ENCODE data around the gene TRIM31. TPM values are rescaled to one million over a fixed set of nuclear protein-coding genes. Genes with fewer than 3 reads are reported as not detected.

Gene TRIM31, protein sequence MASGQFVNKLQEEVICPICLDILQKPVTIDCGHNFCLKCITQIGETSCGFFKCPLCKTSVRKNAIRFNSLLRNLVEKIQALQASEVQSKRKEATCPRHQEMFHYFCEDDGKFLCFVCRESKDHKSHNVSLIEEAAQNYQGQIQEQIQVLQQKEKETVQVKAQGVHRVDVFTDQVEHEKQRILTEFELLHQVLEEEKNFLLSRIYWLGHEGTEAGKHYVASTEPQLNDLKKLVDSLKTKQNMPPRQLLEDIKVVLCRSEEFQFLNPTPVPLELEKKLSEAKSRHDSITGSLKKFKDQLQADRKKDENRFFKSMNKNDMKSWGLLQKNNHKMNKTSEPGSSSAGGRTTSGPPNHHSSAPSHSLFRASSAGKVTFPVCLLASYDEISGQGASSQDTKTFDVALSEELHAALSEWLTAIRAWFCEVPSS
- polyA plus RNA-seq, result not detected in 2 replicates
- polyA minus RNA-seq, result not detected in 2 replicates

DNA sequence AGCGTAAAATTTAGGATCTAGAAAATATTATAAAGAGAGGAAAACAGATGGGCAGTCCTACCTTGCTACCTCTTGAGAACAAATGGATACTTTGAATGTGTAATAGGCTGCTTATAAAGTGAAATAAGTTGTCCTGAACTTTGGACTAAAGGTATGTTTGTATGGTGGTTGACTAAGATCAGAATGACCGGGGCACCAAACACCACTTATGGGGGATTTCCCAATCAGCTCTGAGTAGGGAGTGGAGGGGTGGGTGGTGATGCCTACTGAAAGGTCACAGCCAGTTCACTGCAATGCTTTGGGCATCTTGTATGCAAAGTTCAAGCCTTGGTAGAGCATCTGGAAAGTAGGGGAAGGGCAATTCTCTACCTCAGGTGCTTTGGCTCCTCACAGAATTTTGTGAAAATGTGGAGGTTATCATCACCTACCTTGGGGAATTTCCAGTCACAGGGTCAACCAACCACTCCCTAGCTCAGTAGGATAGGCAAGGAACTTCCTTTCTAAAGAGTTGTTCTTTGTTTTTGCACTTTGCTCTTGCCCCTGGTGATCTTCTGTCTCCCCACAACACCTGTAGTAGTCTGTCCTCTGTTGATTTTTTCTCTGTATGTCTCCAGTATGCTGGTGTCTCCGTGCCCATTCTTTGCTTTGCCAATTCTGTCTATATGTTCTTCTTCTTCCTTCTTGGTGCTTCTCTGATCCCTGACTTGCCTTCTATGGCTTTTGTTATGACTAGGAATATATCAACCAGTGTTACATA, at the start of gene TRIM31:
TRIM31 (minus strand) TSS at position 88 of the 757 bp plus-strand sequence. CDS start 285 bp downstream, outside the sequence.
- Histone ChIP-seq H3F3A (ENCODE audit: insufficient read depth, low read length, poor library complexity, severe bottlenecking) (no peaks in the 10 kb centered on the region), H3K36me3 (ENCODE audit: insufficient read depth, low read length) (no peaks in the 10 kb centered on the region), H3K4me2 (ENCODE audit: low read length) (no peak within 1 kb of the TSS), H3K4me3 (ENCODE audit: low read length) (no peak within 1 kb of the TSS), H3K79me2 (replicated peaks; ENCODE audit: insufficient read depth, low read length) (no peaks in the 10 kb centered on the region), H3K9ac (ENCODE audit: low read length) (no peak within 1 kb of the TSS), H3K9me2 (ENCODE audit: insufficient read depth, low read length) (no peaks in the 10 kb centered on the region), H3K27me3 (ENCODE audit: insufficient read depth, low read depth, low read length) (peaks cover 26% of the 10 kb centered on the region), H4K20me1 (ENCODE audit: insufficient read depth) (no peaks in the 10 kb centered on the region), H3K9me3 (ENCODE audit: low read length) (no peaks in the 10 kb centered on the region), H3K27ac (ENCODE audit: low read length) (no peak within 1 kb of the TSS), H2AFZ (ENCODE audit: low read depth, low read length) (no peak within 1 kb of the TSS)
- TF ChIP-seq, protein P1, sequence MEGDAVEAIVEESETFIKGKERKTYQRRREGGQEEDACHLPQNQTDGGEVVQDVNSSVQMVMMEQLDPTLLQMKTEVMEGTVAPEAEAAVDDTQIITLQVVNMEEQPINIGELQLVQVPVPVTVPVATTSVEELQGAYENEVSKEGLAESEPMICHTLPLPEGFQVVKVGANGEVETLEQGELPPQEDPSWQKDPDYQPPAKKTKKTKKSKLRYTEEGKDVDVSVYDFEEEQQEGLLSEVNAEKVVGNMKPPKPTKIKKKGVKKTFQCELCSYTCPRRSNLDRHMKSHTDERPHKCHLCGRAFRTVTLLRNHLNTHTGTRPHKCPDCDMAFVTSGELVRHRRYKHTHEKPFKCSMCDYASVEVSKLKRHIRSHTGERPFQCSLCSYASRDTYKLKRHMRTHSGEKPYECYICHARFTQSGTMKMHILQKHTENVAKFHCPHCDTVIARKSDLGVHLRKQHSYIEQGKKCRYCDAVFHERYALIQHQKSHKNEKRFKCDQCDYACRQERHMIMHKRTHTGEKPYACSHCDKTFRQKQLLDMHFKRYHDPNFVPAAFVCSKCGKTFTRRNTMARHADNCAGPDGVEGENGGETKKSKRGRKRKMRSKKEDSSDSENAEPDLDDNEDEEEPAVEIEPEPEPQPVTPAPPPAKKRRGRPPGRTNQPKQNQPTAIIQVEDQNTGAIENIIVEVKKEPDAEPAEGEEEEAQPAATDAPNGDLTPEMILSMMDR (IDR thresholded peaks at IDR 0.05; ENCODE audit: poor library complexity, severe bottlenecking), result no peak
- TF ChIP-seq TAF1 (IDR thresholded peaks at IDR 0.05; ENCODE audit: low read depth), result no peak
- no peak for TF ChIP-seq EZH2 (IDR thresholded peaks at IDR 0.05; ENCODE audit: borderline replicate concordance, insufficient read depth, low read length, poor library complexity, severe bottlenecking)
- TF ChIP-seq RAD21 (conservative IDR thresholded peaks at IDR 0.05), result no peak
- TF ChIP-seq, protein P2, sequence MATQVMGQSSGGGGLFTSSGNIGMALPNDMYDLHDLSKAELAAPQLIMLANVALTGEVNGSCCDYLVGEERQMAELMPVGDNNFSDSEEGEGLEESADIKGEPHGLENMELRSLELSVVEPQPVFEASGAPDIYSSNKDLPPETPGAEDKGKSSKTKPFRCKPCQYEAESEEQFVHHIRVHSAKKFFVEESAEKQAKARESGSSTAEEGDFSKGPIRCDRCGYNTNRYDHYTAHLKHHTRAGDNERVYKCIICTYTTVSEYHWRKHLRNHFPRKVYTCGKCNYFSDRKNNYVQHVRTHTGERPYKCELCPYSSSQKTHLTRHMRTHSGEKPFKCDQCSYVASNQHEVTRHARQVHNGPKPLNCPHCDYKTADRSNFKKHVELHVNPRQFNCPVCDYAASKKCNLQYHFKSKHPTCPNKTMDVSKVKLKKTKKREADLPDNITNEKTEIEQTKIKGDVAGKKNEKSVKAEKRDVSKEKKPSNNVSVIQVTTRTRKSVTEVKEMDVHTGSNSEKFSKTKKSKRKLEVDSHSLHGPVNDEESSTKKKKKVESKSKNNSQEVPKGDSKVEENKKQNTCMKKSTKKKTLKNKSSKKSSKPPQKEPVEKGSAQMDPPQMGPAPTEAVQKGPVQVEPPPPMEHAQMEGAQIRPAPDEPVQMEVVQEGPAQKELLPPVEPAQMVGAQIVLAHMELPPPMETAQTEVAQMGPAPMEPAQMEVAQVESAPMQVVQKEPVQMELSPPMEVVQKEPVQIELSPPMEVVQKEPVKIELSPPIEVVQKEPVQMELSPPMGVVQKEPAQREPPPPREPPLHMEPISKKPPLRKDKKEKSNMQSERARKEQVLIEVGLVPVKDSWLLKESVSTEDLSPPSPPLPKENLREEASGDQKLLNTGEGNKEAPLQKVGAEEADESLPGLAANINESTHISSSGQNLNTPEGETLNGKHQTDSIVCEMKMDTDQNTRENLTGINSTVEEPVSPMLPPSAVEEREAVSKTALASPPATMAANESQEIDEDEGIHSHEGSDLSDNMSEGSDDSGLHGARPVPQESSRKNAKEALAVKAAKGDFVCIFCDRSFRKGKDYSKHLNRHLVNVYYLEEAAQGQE (IDR thresholded peaks at IDR 0.05; ENCODE audit: borderline replicate concordance), result no peak
- no peak for TF ChIP-seq POLR2AphosphoS5 (IDR thresholded peaks at IDR 0.05)
- no peak for TF ChIP-seq EP300 (conservative IDR thresholded peaks at IDR 0.05; ENCODE audit: poor library complexity, severe bottlenecking)
- TF ChIP-seq MXI1 (conservative IDR thresholded peaks at IDR 0.05; ENCODE audit: poor library complexity, severe bottlenecking), result no peak
- TF ChIP-seq SMC3 (conservative IDR thresholded peaks at IDR 0.05; ENCODE audit: poor library complexity), result no peak

DNA sequence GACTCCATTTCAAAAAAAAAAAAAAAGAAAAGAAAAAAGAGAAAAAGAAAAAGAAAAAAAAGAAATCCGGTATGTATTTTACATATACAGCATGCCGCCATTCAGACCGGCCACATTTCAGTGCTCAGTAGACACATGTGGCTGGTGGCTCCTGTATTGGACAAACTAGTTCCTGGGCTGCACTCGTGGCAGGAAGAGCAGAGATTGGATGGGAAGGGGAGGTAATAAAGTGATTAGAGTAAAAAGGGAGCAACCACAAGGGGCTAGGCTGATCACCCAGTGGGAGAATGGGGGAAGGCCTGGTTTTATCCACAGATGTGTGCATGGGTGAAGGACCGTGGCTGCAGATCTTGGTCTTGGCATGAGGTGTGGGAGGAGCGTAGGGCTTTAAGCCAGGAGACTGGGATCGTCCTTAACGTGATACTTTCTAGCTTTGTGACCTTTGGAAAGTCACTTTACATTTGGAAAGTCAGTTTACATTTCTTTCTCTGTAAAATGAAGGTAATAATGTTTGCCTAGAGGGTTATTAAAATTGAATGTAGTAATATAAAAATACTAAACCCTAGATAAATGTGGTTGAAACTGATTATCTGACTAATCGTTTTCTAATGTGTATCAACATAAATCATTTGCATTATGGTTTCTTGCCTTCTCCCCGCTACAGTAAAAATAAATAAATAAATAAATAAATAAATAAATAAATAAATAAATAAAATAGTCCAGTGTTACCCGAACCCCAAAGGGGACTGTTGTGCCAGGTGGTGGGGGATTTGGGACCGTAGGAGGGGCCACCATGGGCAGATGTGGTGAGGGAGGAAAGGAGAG, 49.6 kb upstream of the TRIM31 start:
- Histone ChIP-seq H4K20me1 (ENCODE audit: insufficient read depth) (no peaks in the 10 kb centered on the region), H3K27me3 (ENCODE audit: insufficient read depth, low read depth, low read length) (no peaks in the 10 kb centered on the region), H3F3A (ENCODE audit: insufficient read depth, low read length, poor library complexity, severe bottlenecking) (no peaks in the 10 kb centered on the region), H2AFZ (ENCODE audit: low read depth, low read length) (no peak overlapping the region), H3K4me3 (ENCODE audit: low read length) (no peak overlapping the region), H3K9me2 (ENCODE audit: insufficient read depth, low read length) (no peaks in the 10 kb centered on the region), H3K79me2 (replicated peaks; ENCODE audit: insufficient read depth, low read length) (no peaks in the 10 kb centered on the region), H3K9ac (ENCODE audit: low read length) (no peak overlapping the region), H3K27ac (ENCODE audit: low read length) (no peak overlapping the region), H3K36me3 (ENCODE audit: insufficient read depth, low read length) (no peaks in the 10 kb centered on the region), H3K4me2 (ENCODE audit: low read length) (no peak overlapping the region), H3K9me3 (ENCODE audit: low read length) (no peaks in the 10 kb centered on the region)
- TF ChIP-seq TAF1 (IDR thresholded peaks at IDR 0.05; ENCODE audit: low read depth) (no peak), MXI1 (conservative IDR thresholded peaks at IDR 0.05; ENCODE audit: poor library complexity, severe bottlenecking) (no peak), EP300 (conservative IDR thresholded peaks at IDR 0.05; ENCODE audit: poor library complexity, severe bottlenecking) (no peak), EZH2 (IDR thresholded peaks at IDR 0.05; ENCODE audit: borderline replicate concordance, insufficient read depth, low read length, poor library complexity, severe bottlenecking) (no peak), POLR2AphosphoS5 (IDR thresholded peaks at IDR 0.05) (no peak), RAD21 (conservative IDR thresholded peaks at IDR 0.05) (no peak), SMC3 (conservative IDR thresholded peaks at IDR 0.05; ENCODE audit: poor library complexity) (no peak)
- TF ChIP-seq, protein P1 (IDR thresholded peaks at IDR 0.05; ENCODE audit: poor library complexity, severe bottlenecking), result no peak
- TF ChIP-seq, protein P2 (IDR thresholded peaks at IDR 0.05; ENCODE audit: borderline replicate concordance), result no peak

Data from neural cell (in vitro differentiated cells).